IPS DF 6.9 (cell line): ENCODE results near the gene CNIH2.

ENCODE experiments used
- DNase-seq: peaks from one replicate; pipeline ENCODE4 v3.0.0-alpha.2; 2013; ENCODE audit warnings: low read depth, low spot score
- H3K27ac ChIP-seq: one replicate; pipeline ENCODE4 v1.5.1; 2013; ENCODE audit warnings: low read length, control low read depth
- H3K27me3 ChIP-seq: 2 replicates; pipeline ENCODE4 v1.6.1; 2013; ENCODE audit warnings: mild to moderate bottlenecking, low read length; ENCODE audit not compliant: control insufficient read depth, insufficient read depth
- H3K36me3 ChIP-seq: 2 replicates; pipeline ENCODE4 v1.6.1; 2013; ENCODE audit warnings: low read length; ENCODE audit not compliant: control insufficient read depth, insufficient read depth
- H3K4me1 ChIP-seq: 2 replicates; pipeline ENCODE4 v1.6.1; 2013; ENCODE audit warnings: low read length; ENCODE audit not compliant: control insufficient read depth, insufficient read depth
- H3K4me3 ChIP-seq: 2 replicates; pipeline ENCODE4 v1.5.1; 2013; ENCODE audit warnings: mild to moderate bottlenecking, low read length
- H3K9me3 ChIP-seq: 2 replicates; pipeline ENCODE4 v1.6.1; 2013; ENCODE audit warnings: low read length, inconsistent platforms; ENCODE audit not compliant: control insufficient read depth, insufficient read depth
- WGBS: extraction: QIAGEN DNeasy Blood & Tissue Kit; methylation state at CpG from one replicate; pipeline ENCODE4 v1.1.7; 2013; ENCODE audit warnings: mixed read lengths, missing lambda C conversion rate; ENCODE audit not compliant: insufficient read length, insufficient coverage; 5-methylcytosine and 5-hydroxymethylcytosine counted together

The CNIH2 gene

DNA sequence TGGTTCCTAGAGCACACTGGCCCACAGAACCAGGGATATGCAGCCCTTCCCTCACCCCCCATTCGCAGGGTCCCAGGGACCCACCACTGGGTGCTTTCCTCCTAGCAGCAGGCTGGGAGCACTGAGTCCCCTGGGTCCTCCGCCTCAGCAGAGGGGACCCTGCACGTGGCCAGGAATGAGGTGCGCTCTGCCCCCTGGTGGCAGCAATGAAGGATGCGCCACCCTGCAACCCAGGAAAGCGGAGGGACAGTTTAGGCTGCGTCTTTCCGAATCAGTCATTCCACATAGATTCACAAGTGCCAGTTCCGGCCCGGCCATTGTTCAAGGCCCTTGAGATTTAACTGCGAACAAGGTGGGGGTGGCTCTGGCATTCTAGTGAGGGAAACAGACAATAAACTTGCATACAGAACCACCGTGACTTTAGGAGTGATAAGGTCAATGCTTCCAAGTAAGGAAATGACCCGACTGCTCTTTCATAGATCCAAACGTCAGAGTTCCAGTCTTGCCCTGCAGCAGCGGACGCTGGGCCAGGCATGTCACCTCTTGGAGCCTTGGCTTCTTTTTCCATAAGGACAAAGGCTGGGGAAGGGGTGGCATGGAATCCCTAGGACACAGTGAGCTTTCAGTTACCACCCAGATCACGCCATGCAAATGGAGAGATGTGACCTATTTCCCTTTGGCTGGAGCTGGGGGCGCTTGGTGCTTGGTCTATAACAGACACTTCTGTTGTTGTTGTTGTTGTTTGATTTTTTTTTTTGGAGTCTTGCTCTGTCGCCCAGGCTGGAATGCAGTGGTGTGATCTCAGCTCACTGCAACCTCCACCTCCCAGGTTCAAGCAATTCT, 50.5 kb downstream of the CNIH2 start:
- H3K4me1 ChIP-seq, result peaks cover 12% of the 10 kb centered on the region

DNA sequence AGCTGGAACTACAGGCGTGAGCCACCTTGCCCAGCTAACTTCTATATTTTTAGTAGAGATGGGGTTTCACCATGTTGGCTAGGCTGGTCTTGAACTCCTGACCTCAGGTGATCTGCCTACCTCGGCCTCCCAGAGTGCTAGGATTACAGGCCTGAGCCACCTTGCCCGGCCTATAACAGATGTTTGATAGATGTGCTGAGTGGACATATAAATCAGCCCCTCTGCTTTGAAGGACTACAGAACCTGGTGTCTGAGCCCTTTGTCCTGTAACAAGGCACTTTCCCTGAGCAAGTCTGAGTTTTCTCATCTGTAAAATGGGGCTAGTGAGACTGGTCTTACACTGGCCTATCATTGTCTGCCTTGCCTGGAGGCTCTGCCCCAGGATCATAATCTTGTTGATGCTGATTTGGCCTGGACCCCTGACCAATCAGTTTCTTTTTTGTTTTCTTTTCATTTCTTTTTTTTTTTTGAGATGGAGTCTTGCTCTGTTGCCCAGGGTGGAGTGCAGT, 51.2 kb downstream of the CNIH2 start:
- WGBS, result no CpG with 5 or more reads among the region's 3 CpGs
- H3K4me1 ChIP-seq, result peaks cover 12% of the 10 kb centered on the region

More for the DNA sequence above, 50.5 kb downstream of the CNIH2 start:
- DNase-seq, result no peak
- Histone ChIP-seq H3K27ac (no peak overlapping the region), H3K4me3 (no peak overlapping the region), H3K36me3 (0 out of 2 replicates have a peak, but pooled peaks cover 6% of the 10 kb centered on the region), H3K27me3 (no peaks in the 10 kb centered on the region), H3K9me3 (no peaks in the 10 kb centered on the region)
- WGBS, result no CpG with 5 or more reads among the region's 19 CpGs

DNA sequence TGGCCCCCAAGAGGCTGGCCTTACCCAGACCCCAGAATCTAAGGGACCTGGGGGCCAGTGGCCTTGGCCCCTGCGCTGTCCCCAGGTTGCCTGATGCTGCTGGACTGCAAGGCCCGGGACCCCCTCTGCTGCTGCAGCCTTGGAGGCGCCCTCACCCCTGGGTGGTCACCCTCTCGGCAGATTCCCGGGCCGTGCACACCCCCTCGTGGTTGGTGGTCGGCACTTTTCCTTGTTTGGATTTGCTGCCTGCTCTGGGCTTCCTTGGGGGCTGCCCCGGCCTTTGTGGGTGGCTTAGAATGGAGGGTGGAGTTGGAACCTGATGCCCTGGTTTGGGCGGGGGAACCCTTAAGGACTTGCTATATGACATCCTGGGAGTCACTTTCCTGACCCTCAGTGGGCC, 53.0 kb downstream of the CNIH2 start:
- DNase-seq, result no peak
- no CpG with 5 or more reads among the region's 10 CpGs for WGBS
- Histone ChIP-seq H3K4me1 (peaks cover 7% of the 10 kb centered on the region), H3K27ac (no peak overlapping the region), H3K4me3 (no peak overlapping the region), H3K27me3 (no peaks in the 10 kb centered on the region), H3K9me3 (no peaks in the 10 kb centered on the region), H3K36me3 (0 out of 2 replicates have a peak, but pooled peaks cover 3% of the 10 kb centered on the region)

More for the DNA sequence above, 51.2 kb downstream of the CNIH2 start:
- no peak for DNase-seq
- H3K27ac ChIP-seq, result no peak overlapping the region
- H3K4me3 ChIP-seq, result no peak overlapping the region
- H3K9me3 ChIP-seq, result no peaks in the 10 kb centered on the region
- H3K27me3 ChIP-seq, result no peaks in the 10 kb centered on the region
- 0 out of 2 replicates have a peak, but pooled peaks cover 6% of the 10 kb centered on the region for H3K36me3 ChIP-seq

DNA sequence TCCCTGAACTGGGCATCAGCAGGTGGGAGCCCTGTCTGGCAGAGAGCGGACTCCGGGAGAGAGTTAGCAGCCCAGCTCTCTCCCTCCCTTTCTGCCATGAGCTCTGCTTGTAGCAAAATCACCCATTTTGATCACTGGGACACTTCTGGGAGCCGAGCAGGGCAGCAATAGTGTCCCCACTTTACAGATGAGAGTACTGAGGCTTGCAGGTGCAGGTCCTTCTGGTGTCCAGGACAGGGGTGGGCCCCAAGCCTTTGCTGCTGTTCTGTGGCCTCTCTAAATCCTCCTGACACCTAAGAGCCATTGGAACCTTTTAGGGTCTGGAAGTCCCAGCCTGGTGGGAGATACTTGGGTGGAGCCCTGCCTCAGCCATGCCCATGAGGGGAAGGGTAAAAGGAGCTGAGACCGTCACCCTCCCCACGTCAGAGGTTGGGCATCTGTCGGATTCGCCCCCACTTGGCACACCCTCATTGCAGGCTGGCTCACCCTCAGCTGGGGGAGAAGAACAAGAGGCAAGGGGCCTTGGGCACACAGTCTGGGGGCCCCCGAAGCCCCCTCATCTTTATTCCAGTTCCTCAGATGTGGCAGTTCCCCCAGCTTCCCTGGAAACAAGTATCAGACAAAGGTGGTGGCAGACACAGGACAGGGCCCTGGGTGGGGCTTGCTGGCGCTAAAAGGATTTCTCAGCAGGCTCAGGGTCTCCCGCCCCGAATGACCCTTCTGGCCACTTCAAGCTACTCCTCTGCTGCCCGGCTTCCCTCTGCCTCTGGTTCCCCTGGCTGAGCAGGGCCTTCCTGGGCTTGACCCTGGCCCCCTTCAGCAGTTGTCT, 53.8 kb downstream of the CNIH2 start:
- Histone ChIP-seq H3K27ac (no peak overlapping the region), H3K9me3 (no peaks in the 10 kb centered on the region), H3K4me3 (no peak overlapping the region), H3K36me3 (0 out of 2 replicates have a peak, but pooled peaks cover 3% of the 10 kb centered on the region), H3K27me3 (no peaks in the 10 kb centered on the region), H3K4me1 (peaks cover 4% of the 10 kb centered on the region)
- DNase-seq, result no peak
- no CpG with 5 or more reads among the region's 12 CpGs for WGBS

DNA sequence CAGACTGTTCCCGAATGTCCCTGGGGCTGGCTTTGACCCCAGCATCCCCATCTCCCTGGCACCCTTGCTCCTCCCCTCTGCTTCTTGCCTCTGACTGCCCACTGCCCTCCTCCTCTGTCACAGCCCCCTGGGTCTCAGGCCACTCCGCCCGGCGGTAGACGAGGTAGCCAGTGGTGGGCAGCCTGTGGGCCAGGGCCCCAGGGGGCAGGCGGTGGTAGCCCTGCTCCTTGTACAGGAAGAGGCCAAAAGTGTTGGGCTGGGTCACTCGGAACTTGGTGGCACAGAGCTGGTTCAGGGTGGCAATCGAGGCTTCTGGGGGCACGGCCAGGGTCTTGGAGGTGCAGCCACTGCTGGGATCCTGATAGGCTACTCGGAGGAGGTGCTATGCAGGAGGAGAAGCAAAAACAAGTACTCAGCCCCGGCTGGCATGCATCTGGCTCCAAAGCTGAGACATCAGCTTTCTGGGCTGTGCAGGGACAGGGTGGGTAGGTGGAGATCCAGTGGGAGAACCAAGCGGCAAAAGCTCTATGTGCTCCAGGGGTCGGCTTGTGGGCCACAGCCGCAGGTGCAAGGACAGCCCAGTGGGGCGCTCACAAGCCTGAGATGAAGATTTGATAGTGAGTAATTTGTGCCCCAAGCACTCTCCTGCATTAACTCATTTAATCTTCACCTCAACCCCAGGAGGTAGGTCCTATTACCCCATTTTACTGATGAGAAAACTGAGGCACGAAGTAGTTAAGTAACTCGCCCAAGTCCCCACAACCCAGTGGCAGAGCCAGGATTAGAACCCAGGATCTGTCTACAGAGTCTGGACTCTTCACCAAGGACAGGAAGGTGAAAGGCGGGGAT, 54.6 kb downstream of the CNIH2 start:
- H3K36me3 ChIP-seq, result peaks cover 6% of the 10 kb centered on the region; the same call in 1 of the 2 replicates

DNA sequence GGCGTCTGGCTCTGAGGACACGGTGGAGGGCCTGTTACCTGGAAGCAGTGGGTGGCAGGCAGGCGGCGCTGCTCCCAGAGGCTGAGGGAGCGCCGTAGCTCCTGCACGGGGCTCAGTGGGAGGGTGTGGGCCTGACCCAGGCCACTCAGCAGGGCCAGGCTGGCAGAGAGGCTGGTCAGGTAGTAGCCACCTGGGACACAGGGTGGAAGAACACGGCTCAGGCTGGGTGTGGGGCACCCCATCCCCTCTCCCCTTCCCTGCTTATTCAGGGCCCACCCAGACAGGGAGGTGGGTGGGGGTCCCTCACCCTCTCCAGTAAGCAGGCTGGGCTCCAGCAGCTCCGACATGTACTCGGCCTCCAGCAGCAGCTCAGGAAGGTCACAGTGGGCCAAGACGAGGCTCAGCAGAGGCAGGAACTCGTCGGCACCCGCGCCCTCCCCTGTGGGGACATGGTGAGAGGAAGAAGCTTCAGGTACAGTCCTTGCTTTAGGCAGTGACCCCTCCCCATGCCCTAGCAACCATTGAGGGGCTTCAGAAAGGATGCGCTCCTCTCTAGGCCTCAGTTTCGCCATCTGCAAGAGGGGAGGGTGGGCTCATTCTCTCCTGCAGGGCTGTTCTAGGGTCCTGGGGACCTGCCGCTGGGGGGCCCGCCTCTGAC, 55.4 kb downstream of the CNIH2 start:
- H3K27me3 ChIP-seq, result no peaks in the 10 kb centered on the region
- H3K4me1 ChIP-seq, result peaks cover 7% of the 10 kb centered on the region; the same call in 1 of the 2 replicates
- no peak overlapping the region for H3K27ac ChIP-seq
- H3K9me3 ChIP-seq, result no peaks in the 10 kb centered on the region
- no peak for DNase-seq
- peaks cover 7% of the 10 kb centered on the region; the same call in 1 of the 2 replicates for H3K36me3 ChIP-seq
- no CpG with 5 or more reads among the region's 19 CpGs for WGBS
- no peak overlapping the region for H3K4me3 ChIP-seq

More for the DNA sequence above, 54.6 kb downstream of the CNIH2 start:
- Histone ChIP-seq H3K9me3 (no peaks in the 10 kb centered on the region), H3K4me3 (no peak overlapping the region), H3K4me1 (peaks cover 7% of the 10 kb centered on the region; the same call in 1 of the 2 replicates), H3K27ac (no peak overlapping the region), H3K27me3 (no peaks in the 10 kb centered on the region)
- no peak for DNase-seq
- WGBS, result no CpG with 5 or more reads among the region's 18 CpGs
